Progenitor cell of endocrine pancreas (in vitro differentiated cells): ENCODE results near the gene SPTBN4. TPM values are rescaled to one million over a fixed set of nuclear protein-coding genes. Genes with fewer than 3 reads are reported as not detected.

Experiments
- DNase-seq: peaks from one replicate; pipeline ENCODE4 v3.0.0; 2021; ENCODE audit warnings: low spot score; ENCODE audit not compliant: unreplicated experiment
- H3K27ac Mint-ChIP-seq: 2 replicates; pipeline ENCODE4 v1.8.0; 2021; ENCODE audit warnings: mild to moderate bottlenecking, moderate library complexity, mixed read lengths
- H3K27me3 Mint-ChIP-seq: 2 replicates; pipeline ENCODE4 v1.8.0; 2021; ENCODE audit warnings: mixed read lengths
- H3K36me3 Mint-ChIP-seq: 2 replicates; pipeline ENCODE4 v1.8.0; 2022; ENCODE audit warnings: mixed read lengths; ENCODE audit not compliant: insufficient read depth
- H3K4me1 Mint-ChIP-seq: 2 replicates; pipeline ENCODE4 v1.8.0; 2021; ENCODE audit warnings: low read depth, mixed read lengths
- H3K4me3 Mint-ChIP-seq: 2 replicates; pipeline ENCODE4 v1.8.0; 2021; ENCODE audit warnings: low read depth, mild to moderate bottlenecking, moderate library complexity, mixed read lengths
- H3K9me3 Mint-ChIP-seq: 2 replicates; pipeline ENCODE4 v1.8.0; 2021; ENCODE audit warnings: low read depth, mixed read lengths
- total RNA-seq: library from RNA; stranded (reverse); gene quantifications from 2 replicates; pipeline ENCODE4 v1.2.1, GENCODE V29; 2021
- TF ChIP-seq, protein P1 (sequence below): fragments of 200-600 bp; sonication (generic); IDR thresholded peaks from one replicate; pipeline ENCODE4 v1.5.0; 2021; ENCODE audit warnings: antibody characterized with exemption, mild to moderate bottlenecking; ENCODE audit not compliant: unreplicated experiment

SPTBN4 gene
- total RNA-seq, 1 donor from 2014 or later, result 3.1 TPM

DNA sequence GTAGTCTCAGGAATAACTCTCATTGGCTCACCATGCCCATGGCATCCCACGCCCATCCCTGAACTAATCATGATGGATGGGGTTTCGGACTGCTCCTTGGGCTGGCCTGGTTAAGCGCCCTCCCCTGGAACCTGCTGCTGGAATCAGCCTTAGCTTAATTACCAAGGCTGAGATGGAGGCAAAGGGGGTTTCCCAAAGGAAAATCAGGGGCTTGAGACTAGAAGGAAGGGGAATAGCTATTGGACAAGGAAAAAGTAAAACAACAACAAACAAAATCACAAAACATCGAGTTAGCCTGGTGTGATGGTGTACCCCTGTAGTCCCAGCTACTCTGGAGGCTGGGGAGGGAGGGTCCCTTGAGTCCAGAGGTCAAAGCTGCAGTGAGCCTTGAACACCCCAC lies 84.2 kb downstream of the SPTBN4 start:
- Mint-ChIP-seq H3K27ac (no peak overlapping the region), H3K36me3 (no peaks in the 10 kb centered on the region), H3K4me3 (no peak overlapping the region), H3K4me1 (peaks cover 5% of the 10 kb centered on the region), H3K27me3 (peaks cover 73% of the 10 kb centered on the region), H3K9me3 (no peaks in the 10 kb centered on the region)
- no peak for DNase-seq
- TF ChIP-seq, protein P1, sequence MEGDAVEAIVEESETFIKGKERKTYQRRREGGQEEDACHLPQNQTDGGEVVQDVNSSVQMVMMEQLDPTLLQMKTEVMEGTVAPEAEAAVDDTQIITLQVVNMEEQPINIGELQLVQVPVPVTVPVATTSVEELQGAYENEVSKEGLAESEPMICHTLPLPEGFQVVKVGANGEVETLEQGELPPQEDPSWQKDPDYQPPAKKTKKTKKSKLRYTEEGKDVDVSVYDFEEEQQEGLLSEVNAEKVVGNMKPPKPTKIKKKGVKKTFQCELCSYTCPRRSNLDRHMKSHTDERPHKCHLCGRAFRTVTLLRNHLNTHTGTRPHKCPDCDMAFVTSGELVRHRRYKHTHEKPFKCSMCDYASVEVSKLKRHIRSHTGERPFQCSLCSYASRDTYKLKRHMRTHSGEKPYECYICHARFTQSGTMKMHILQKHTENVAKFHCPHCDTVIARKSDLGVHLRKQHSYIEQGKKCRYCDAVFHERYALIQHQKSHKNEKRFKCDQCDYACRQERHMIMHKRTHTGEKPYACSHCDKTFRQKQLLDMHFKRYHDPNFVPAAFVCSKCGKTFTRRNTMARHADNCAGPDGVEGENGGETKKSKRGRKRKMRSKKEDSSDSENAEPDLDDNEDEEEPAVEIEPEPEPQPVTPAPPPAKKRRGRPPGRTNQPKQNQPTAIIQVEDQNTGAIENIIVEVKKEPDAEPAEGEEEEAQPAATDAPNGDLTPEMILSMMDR, result no peak

- no peak for DNase-seq
- H3K4me3 Mint-ChIP-seq, result no peak overlapping the region
- no peaks in the 10 kb centered on the region for H3K9me3 Mint-ChIP-seq
- peaks cover 5% of the 10 kb centered on the region for H3K4me1 Mint-ChIP-seq
- H3K27ac Mint-ChIP-seq, result no peak overlapping the region
- TF ChIP-seq, protein P1, result no peak
- peaks cover 75% of the 10 kb centered on the region for H3K27me3 Mint-ChIP-seq
- H3K36me3 Mint-ChIP-seq, result no peaks in the 10 kb centered on the region
Observed at GRCh38 chr19:40552848-40553247, 86.0 kb downstream of the SPTBN4 start.

- H3K27me3 Mint-ChIP-seq, result peaks cover 76% of the 10 kb centered on the region
Observed at GRCh38 chr19:40553885-40554857, 87.4 kb downstream of the SPTBN4 start.

GRCh38 chr19:40555978-40556689 lies 89.3 kb downstream of the SPTBN4 start:
- Mint-ChIP-seq H3K4me1 (no peaks in the 10 kb centered on the region), H3K9me3 (no peaks in the 10 kb centered on the region), H3K27ac (no peak overlapping the region), H3K36me3 (no peaks in the 10 kb centered on the region), H3K4me3 (no peak overlapping the region), H3K27me3 (peaks cover 76% of the 10 kb centered on the region)
- DNase-seq, result no peak
- TF ChIP-seq, protein P1, result no peak

More at GRCh38 chr19:40553885-40554857, 87.4 kb downstream of the SPTBN4 start:
- no peaks in the 10 kb centered on the region for H3K36me3 Mint-ChIP-seq
- no peak overlapping the region for H3K27ac Mint-ChIP-seq
- no peak for DNase-seq
- TF ChIP-seq, protein P1, result no peak
- H3K4me3 Mint-ChIP-seq, result no peak overlapping the region
- no peaks in the 10 kb centered on the region for H3K9me3 Mint-ChIP-seq
- peaks cover 2% of the 10 kb centered on the region for H3K4me1 Mint-ChIP-seq

- DNase-seq, result no peak
- H3K4me1 Mint-ChIP-seq, result no peaks in the 10 kb centered on the region
- TF ChIP-seq, protein P1, result no peak
- H3K36me3 Mint-ChIP-seq, result no peaks in the 10 kb centered on the region
- no peak overlapping the region for H3K4me3 Mint-ChIP-seq
- H3K9me3 Mint-ChIP-seq, result no peaks in the 10 kb centered on the region
- H3K27ac Mint-ChIP-seq, result peak overlapping the region; percentile 52
- H3K27me3 Mint-ChIP-seq, result peaks cover 80% of the 10 kb centered on the region
Observed at GRCh38 chr19:40556953-40557530, 90.2 kb downstream of the SPTBN4 start.
